HG02973 (cell line): ENCODE measurements around the gene FIGNL1.
A peak's percentile ranks its signal among the peaks of the same experiment; 100 is the strongest.

Experiments used
- ATAC-seq: cut with Tn5 transposase; IDR thresholded peaks from one replicate; pipeline ENCODE4 v1.9.1; 2021; ENCODE audit warnings: moderate library complexity; ENCODE audit not compliant: unreplicated experiment

FIGNL1 gene

GRCh38 chr7:50431316-50431715, 18.8 kb downstream of the FIGNL1 start:
- no peak for ATAC-seq

- no peak for ATAC-seq
Observed at GRCh38 chr7:50428911-50429310, 21.2 kb downstream of the FIGNL1 start.

GRCh38 chr7:50427518-50427917, 22.6 kb downstream of the FIGNL1 start:
- ATAC-seq = no peak

GRCh38 chr7:50426280-50427045, 23.7 kb downstream of the FIGNL1 start:
- ATAC-seq = no peak

GRCh38 chr7:50425318-50425717, 24.8 kb downstream of the FIGNL1 start:
- ATAC-seq = no peak

- ATAC-seq = no peak
Observed at GRCh38 chr7:50423860-50424259, 26.3 kb downstream of the FIGNL1 start.

- ATAC-seq = no peak
Observed at GRCh38 chr7:50422858-50423257, 27.3 kb downstream of the FIGNL1 start.

- ATAC-seq = no peak
Observed at GRCh38 chr7:50421043-50421442, 29.1 kb downstream of the FIGNL1 start.

GRCh38 chr7:50418526-50419290, 31.4 kb downstream of the FIGNL1 start:
- no peak for ATAC-seq

GRCh38 chr7:50418086-50418515, 32.0 kb downstream of the FIGNL1 start:
- ATAC-seq = peak; percentile 80

GRCh38 chr7:50416527-50417182, 33.5 kb downstream of the FIGNL1 start:
- peak; percentile 80 for ATAC-seq

GRCh38 chr7:50415844-50416364, 34.2 kb downstream of the FIGNL1 start:
- no peak for ATAC-seq

- no peak for ATAC-seq
Observed at GRCh38 chr7:50413561-50413960, 36.6 kb downstream of the FIGNL1 start.

- no peak for ATAC-seq
Observed at GRCh38 chr7:50412973-50413372, 37.2 kb downstream of the FIGNL1 start.

GRCh38 chr7:50411332-50411731, 38.8 kb downstream of the FIGNL1 start:
- ATAC-seq = no peak

GRCh38 chr7:50409856-50410745, 40.0 kb downstream of the FIGNL1 start:
- ATAC-seq = peak; percentile 50

- ATAC-seq = no peak
Observed at GRCh38 chr7:50406935-50407334, 43.2 kb downstream of the FIGNL1 start.

GRCh38 chr7:50405221-50405620, 44.9 kb downstream of the FIGNL1 start:
- no peak for ATAC-seq

- ATAC-seq = no peak
Observed at GRCh38 chr7:50404392-50404791, 45.8 kb downstream of the FIGNL1 start.

- no peak for ATAC-seq
Observed at GRCh38 chr7:50400114-50400513, 50.0 kb downstream of the FIGNL1 start.
